DND-41 (cell line): ENCODE data around the gene AFAP1.

Experiments used
- ATAC-seq: fragments of 200-7000 bp; cut with Tn5 transposase; 3 replicates; pipeline ENCODE4 v1.9.1; 2021; ENCODE audit warnings: low read depth; ENCODE audit not compliant: insufficient read depth
- DNase-seq: peaks from one replicate; pipeline ENCODE4 v3.0.0-alpha.2; 2020
- H2AFZ ChIP-seq: 2 replicates; pipeline ENCODE4 v1.6.0; 2012; ENCODE audit warnings: low read depth, low read length
- H3K27ac ChIP-seq: 2 replicates; pipeline ENCODE4 v1.5.1; 2012; ENCODE audit warnings: low read length, inconsistent platforms
- H3K27me3 ChIP-seq: fragments of 200-600 bp; sonication (generic); 2 replicates; pipeline ENCODE4 v1.6.0; 2012; ENCODE audit warnings: low read length, mild to moderate bottlenecking, inconsistent platforms; ENCODE audit not compliant: insufficient read depth, poor library complexity
- H3K36me3 ChIP-seq: 2 replicates; pipeline ENCODE4 v1.5.1; 2012; ENCODE audit warnings: low read length, inconsistent platforms; ENCODE audit not compliant: insufficient read depth
- H3K4me1 ChIP-seq: 2 replicates; pipeline ENCODE4 v1.5.1; 2012; ENCODE audit warnings: mild to moderate bottlenecking, low read length; ENCODE audit not compliant: insufficient read depth
- H3K4me2 ChIP-seq: 2 replicates; pipeline ENCODE4 v1.6.0; 2012; ENCODE audit warnings: mild to moderate bottlenecking, moderate library complexity, low read length, inconsistent platforms; ENCODE audit not compliant: insufficient read depth
- H3K4me3 ChIP-seq, 2 experiments: fragments of 200-600 bp in 1 of 2; shearing (Covaris generic) in 1 of 2; 2 replicates each; pipeline ENCODE4 v1.5.1; 2012 to 2016; ENCODE audit warnings: inconsistent platforms in 2 of 2, low read length in 2 of 2, mild to moderate bottlenecking in 2 of 2, low read depth in 1 of 2, moderate library complexity in 1 of 2
- H3K79me2 ChIP-seq: 2 replicates; pipeline ENCODE4 v1.6.0; 2012; ENCODE audit warnings: low read length, inconsistent platforms; ENCODE audit not compliant: insufficient read depth
- H3K9ac ChIP-seq: 2 replicates; pipeline ENCODE4 v1.6.0; 2012; ENCODE audit warnings: low read depth, mild to moderate bottlenecking, inconsistent platforms, low read length, moderate library complexity
- H3K9me3 ChIP-seq: 2 replicates; pipeline ENCODE4 v1.5.1; 2012; ENCODE audit warnings: low read length, moderate library complexity, mild to moderate bottlenecking, inconsistent platforms; ENCODE audit not compliant: insufficient read depth, severe bottlenecking
- H4K20me1 ChIP-seq: 2 replicates; pipeline ENCODE4 v1.6.0; 2012; ENCODE audit warnings: low read length; ENCODE audit not compliant: insufficient read depth
- CTCF ChIP-seq: IDR thresholded peaks from 2 replicates; pipeline ENCODE4 v1.5.1; 2012; ENCODE audit warnings: borderline replicate concordance, low read length, moderate library complexity, mild to moderate bottlenecking; ENCODE audit not compliant: poor library complexity, severe bottlenecking; ENCODE audit errors: extremely low read depth
- EZH2 ChIP-seq: IDR thresholded peaks from 3 replicates; pipeline ENCODE4 v1.6.1; 2012; ENCODE audit warnings: borderline replicate concordance, low read depth, mild to moderate bottlenecking, moderate library complexity, low read length, inconsistent platforms; ENCODE audit not compliant: severe bottlenecking

Gene AFAP1

GRCh38 chr4:7853271-7853670, 86.4 kb downstream of the AFAP1 start:
- Histone ChIP-seq H2AFZ (no peak overlapping the region), H3K4me2 (no peak overlapping the region), H3K36me3 (no peaks in the 10 kb centered on the region), H3K27me3 (no peaks in the 10 kb centered on the region), H4K20me1 (no peaks in the 10 kb centered on the region), H3K4me3 (no peak overlapping the region), H3K27ac (no peak overlapping the region), H3K4me1 (no peaks in the 10 kb centered on the region), H3K9me3 (no peaks in the 10 kb centered on the region), H3K79me2 (no peaks in the 10 kb centered on the region), H3K9ac (no peak overlapping the region)
- no peak for TF ChIP-seq EZH2
- no peak for TF ChIP-seq CTCF
- DNase-seq (no peak), ATAC-seq (no peak)

GRCh38 chr4:7852568-7853185, 87.0 kb downstream of the AFAP1 start:
- Histone ChIP-seq H3K9ac (no peak overlapping the region), H3K4me3 (no peak overlapping the region), H3K27ac (no peak overlapping the region), H2AFZ (no peak overlapping the region), H3K9me3 (no peaks in the 10 kb centered on the region), H3K4me1 (no peaks in the 10 kb centered on the region), H3K4me2 (no peak overlapping the region), H3K79me2 (no peaks in the 10 kb centered on the region), H3K36me3 (no peaks in the 10 kb centered on the region), H4K20me1 (no peaks in the 10 kb centered on the region), H3K27me3 (no peaks in the 10 kb centered on the region)
- DNase-seq (no peak), ATAC-seq (no peak)
- no peak for TF ChIP-seq CTCF
- no peak for TF ChIP-seq EZH2

GRCh38 chr4:7850489-7850888, 89.2 kb downstream of the AFAP1 start:
- Histone ChIP-seq H3K36me3 (no peaks in the 10 kb centered on the region), H2AFZ (no peak overlapping the region), H3K9me3 (no peaks in the 10 kb centered on the region), H3K4me3 (no peak overlapping the region), H4K20me1 (no peaks in the 10 kb centered on the region), H3K27ac (no peak overlapping the region), H3K9ac (no peak overlapping the region), H3K27me3 (peaks cover 3% of the 10 kb centered on the region), H3K4me2 (no peak overlapping the region), H3K4me1 (no peaks in the 10 kb centered on the region), H3K79me2 (no peaks in the 10 kb centered on the region)
- ATAC-seq (no peak), DNase-seq (no peak)
- peak; percentile 16 for TF ChIP-seq CTCF
- TF ChIP-seq EZH2, result no peak
